ENCODE results near the gene ANXA6.
"Not testable (repeated sequence)": the region's sequence is repeated elsewhere in the genome, so short reads cannot be mapped to it uniquely, and the experiment has no call there.

GRCh38 chr5:151197291-151197600 lies 39.7 kb upstream of the ANXA6 start:
- not testable (repeated sequence) for TF ChIP-seq CTCF (conservative IDR thresholded peaks at IDR 0.05; ENCODE audit: low read depth, low read length); RCOR1 (IDR thresholded peaks at IDR 0.05; ENCODE audit: insufficient replicate concordance, low read length); POLR2A (IDR thresholded peaks at IDR 0.05; ENCODE audit: low read depth, low read length); CEBPB (IDR thresholded peaks at IDR 0.05; ENCODE audit: low read depth, low read length); RAD21 (IDR thresholded peaks at IDR 0.05; ENCODE audit: low read length); RFX5 (IDR thresholded peaks at IDR 0.05; ENCODE audit: low read depth, low read length); ELK1 (IDR thresholded peaks at IDR 0.05; ENCODE audit: borderline replicate concordance, low read depth, low read length); SMC3 (IDR thresholded peaks at IDR 0.05; ENCODE audit: low read depth, low read length); NFE2L2 (IDR thresholded peaks at IDR 0.05; ENCODE audit: low read depth, low read length); MXI1 (IDR thresholded peaks at IDR 0.05; ENCODE audit: borderline replicate concordance, low read depth, low read length); CHD1 (IDR thresholded peaks at IDR 0.05; ENCODE audit: low read depth, low read length)
- TF ChIP-seq, protein P1, sequence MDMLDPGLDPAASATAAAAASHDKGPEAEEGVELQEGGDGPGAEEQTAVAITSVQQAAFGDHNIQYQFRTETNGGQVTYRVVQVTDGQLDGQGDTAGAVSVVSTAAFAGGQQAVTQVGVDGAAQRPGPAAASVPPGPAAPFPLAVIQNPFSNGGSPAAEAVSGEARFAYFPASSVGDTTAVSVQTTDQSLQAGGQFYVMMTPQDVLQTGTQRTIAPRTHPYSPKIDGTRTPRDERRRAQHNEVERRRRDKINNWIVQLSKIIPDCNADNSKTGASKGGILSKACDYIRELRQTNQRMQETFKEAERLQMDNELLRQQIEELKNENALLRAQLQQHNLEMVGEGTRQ (IDR thresholded peaks at IDR 0.05; ENCODE audit: low read depth, low read length) = not testable (repeated sequence)

All from IMR-90 (cell line).